ENCODE data around the gene POMC. TPM values are rescaled to one million over a fixed set of nuclear protein-coding genes. Genes with fewer than 3 reads are reported as not detected.

POMC gene
- total RNA-seq, 1 experiment from 2014 or later = 1.6 TPM

- Histone ChIP-seq H3K23me2 (ENCODE audit: insufficient read length, low read depth, low read length, poor library complexity, severe bottlenecking) (no peaks in the 10 kb centered on the region), H3K14ac (ENCODE audit: insufficient read depth, low read length) (no peak overlapping the region), H2BK20ac (ENCODE audit: low read depth, low read length, poor library complexity, severe bottlenecking) (no peak overlapping the region), H3K23ac (ENCODE audit: insufficient read length, low read depth, low read length) (no peak overlapping the region), H4K5ac (ENCODE audit: insufficient read length, low read depth, low read length) (no peak overlapping the region), H3K4ac (ENCODE audit: low read depth, low read length) (no peak overlapping the region), H3K4me2 (ENCODE audit: insufficient read depth, insufficient read length, low read length) (no peak overlapping the region), H2BK120ac (ENCODE audit: low read depth, low read length, poor library complexity, severe bottlenecking) (no peak overlapping the region), H3K18ac (ENCODE audit: insufficient read length, low read depth, low read length) (no peak overlapping the region), H2AK5ac (ENCODE audit: insufficient read length, low read length) (no peak overlapping the region), H3K56ac (ENCODE audit: insufficient read length, low read depth, low read length) (no peak overlapping the region), H2AFZ (ENCODE audit: low read length) (no peak overlapping the region), H3K79me2 (ENCODE audit: insufficient read depth, low read length) (no peaks in the 10 kb centered on the region), H3K27me3 (ENCODE audit: insufficient read depth, low read length) (no peaks in the 10 kb centered on the region), H4K91ac (ENCODE audit: insufficient read length, low read depth, low read length) (no peak overlapping the region), H3K9ac (ENCODE audit: extremely low read depth, insufficient read length, low read length) (no peak overlapping the region), H2BK15ac (ENCODE audit: low read depth, low read length) (no peak overlapping the region), H2BK12ac (ENCODE audit: insufficient read length, low read depth, low read length) (no peak overlapping the region), H4K8ac (replicated peaks; ENCODE audit: insufficient read length, low read depth, low read length) (no peak overlapping the region), H4K20me1 (ENCODE audit: control insufficient read depth, insufficient read depth, insufficient read length) (no peaks in the 10 kb centered on the region), H3K9me3 (ENCODE audit: control insufficient read depth, low read depth, low read length) (no peaks in the 10 kb centered on the region), H2BK5ac (ENCODE audit: insufficient read length, low read length) (no peak overlapping the region), H3K27ac (ENCODE audit: insufficient read length, low read depth, low read length) (no peak overlapping the region), H3T11ph (ENCODE audit: low read length) (no peak overlapping the region), H3K79me1 (ENCODE audit: insufficient read depth, low read depth, low read length, poor library complexity, severe bottlenecking) (no peaks in the 10 kb centered on the region), H3K4me1 (ENCODE audit: insufficient read depth, low read length) (no peaks in the 10 kb centered on the region)
- Mint-ChIP-seq H3K4me3 (no peak overlapping the region), H3K27me3 (ENCODE audit: low read depth) (no peaks in the 10 kb centered on the region), H3K36me3 (ENCODE audit: insufficient read depth in 1 of 3, low read depth in 3 of 3) (peaks cover 4 to 9% (median 8%) of the 10 kb centered on the region in 3 experiments), H3K9me3 (peaks cover 0 to 3% of the 10 kb centered on the region in 2 experiments; a peak in 2 of 5 replicates), H3K4me1 (0 out of 4 replicates have a peak, but pooled peaks cover 0 to 3% of the 10 kb centered on the region in 2 experiments), H3K27ac (peak overlapping the region in 1 of 3 experiments; percentile 30; a peak in 2 of 7 replicates)
- WGBS (ENCODE audit: extremely low coverage, insufficient read length, low lambda C conversion rate) = no CpG with 5 or more reads among the region's 3 CpGs
- TF ChIP-seq CTCF (conservative IDR thresholded peaks at IDR 0.05) = no peak
- DNase-seq = no peak
These were observed 46.0 kb downstream of the POMC start for GRCh38 chr2:25122367-25122766.
